Tibial nerve (tissue), 4 donors: ENCODE data around the gene CCDC197.

ENCODE experiments used
- EP300 ChIP-seq, 2 donors: sonication (generic); formaldehyde crosslinking; IDR thresholded peaks; one replicate each; pipeline ENCODE4 v1.6.1; 2017; ENCODE audit warnings: antibody characterized with exemption in 2 of 2, mild to moderate bottlenecking in 1 of 2
- POLR2A ChIP-seq, 2 donors: fragments of 450-650 bp; IDR thresholded peaks; one replicate each; pipeline ENCODE4 v1.6.1; 2017; ENCODE audit warnings: antibody characterized with exemption in 2 of 2, mild to moderate bottlenecking in 2 of 2, moderate library complexity in 2 of 2
- TF ChIP-seq, protein P1 (sequence below), 5 experiments: fragments of 200-600 bp in 3 of 5; fragments of 450-650 bp in 2 of 5; sonication (generic) in 3 of 5; IDR thresholded peaks; one replicate each; pipeline ENCODE4 v1.5.1; 2016 to 2019; ENCODE audit warnings: antibody characterized with exemption in 5 of 5, mild to moderate bottlenecking in 3 of 5, moderate library complexity in 2 of 5

DNA sequence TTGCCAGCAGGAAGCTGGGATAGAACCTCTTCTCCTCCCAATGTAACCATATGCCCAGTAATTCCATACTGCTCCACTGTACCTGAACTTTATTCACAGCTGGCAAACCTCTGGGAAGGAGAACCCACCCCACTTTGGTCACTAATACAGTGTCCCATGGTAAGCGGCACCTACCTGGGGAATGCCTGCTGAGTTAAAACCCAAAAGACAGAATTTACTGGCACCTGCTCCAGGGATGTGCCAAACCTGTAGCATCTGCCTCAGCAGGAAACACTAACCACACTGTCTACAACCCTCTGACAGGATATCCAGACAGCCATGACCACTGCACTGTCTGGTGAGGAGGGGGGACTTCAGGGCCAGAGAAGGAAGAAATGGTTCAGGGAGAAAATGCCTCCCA, 57.3 kb downstream of the CCDC197 start:
- TF ChIP-seq, protein P1, sequence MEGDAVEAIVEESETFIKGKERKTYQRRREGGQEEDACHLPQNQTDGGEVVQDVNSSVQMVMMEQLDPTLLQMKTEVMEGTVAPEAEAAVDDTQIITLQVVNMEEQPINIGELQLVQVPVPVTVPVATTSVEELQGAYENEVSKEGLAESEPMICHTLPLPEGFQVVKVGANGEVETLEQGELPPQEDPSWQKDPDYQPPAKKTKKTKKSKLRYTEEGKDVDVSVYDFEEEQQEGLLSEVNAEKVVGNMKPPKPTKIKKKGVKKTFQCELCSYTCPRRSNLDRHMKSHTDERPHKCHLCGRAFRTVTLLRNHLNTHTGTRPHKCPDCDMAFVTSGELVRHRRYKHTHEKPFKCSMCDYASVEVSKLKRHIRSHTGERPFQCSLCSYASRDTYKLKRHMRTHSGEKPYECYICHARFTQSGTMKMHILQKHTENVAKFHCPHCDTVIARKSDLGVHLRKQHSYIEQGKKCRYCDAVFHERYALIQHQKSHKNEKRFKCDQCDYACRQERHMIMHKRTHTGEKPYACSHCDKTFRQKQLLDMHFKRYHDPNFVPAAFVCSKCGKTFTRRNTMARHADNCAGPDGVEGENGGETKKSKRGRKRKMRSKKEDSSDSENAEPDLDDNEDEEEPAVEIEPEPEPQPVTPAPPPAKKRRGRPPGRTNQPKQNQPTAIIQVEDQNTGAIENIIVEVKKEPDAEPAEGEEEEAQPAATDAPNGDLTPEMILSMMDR (IDR thresholded peaks at IDR 0.05): no peak
- no peak for TF ChIP-seq POLR2A (IDR thresholded peaks at IDR 0.05)
- no peak for TF ChIP-seq EP300 (IDR thresholded peaks at IDR 0.05)
